ENCODE data around the gene CCDC184.

Gene CCDC184

DNA sequence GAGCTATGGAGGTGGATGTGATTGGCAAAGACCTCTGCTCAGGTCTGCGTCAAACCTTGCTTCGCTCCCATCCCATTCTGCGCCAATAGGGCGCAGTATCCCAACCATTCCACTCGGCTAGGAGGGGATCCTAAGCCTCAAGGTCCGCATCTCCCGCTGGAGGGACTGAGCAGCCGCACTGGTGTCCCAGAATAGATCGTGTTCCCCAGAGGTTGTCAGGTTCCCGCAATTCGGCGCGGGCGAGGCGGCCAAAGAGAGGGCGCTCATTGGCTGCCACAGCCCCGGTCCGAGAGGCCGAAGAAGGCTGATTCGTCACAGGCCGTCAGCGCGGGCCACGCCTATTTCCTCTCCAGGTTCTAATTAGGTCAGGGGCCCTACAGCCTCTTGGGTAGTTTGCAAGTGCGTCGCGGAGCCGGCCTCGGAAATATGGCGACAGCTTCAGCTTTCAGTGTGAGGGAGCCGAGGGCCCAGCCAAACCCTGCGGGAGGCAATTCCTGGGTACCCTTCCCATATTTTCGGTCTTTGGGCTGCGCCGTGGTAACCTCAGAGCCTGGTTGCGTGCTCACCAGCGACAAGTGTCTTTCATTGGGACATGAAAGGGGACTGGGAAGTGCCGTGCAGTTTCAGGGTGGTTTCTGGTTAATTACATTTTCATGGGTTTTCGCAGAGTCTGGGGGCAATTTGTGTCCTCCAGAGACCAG, 14.7 kb downstream of the CCDC184 start:
- TF ChIP-seq, protein P1, sequence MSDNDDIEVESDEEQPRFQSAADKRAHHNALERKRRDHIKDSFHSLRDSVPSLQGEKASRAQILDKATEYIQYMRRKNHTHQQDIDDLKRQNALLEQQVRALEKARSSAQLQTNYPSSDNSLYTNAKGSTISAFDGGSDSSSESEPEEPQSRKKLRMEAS (IDR thresholded peaks at IDR 0.05) = peak; percentile 92
- TF ChIP-seq CEBPB (IDR thresholded peaks at IDR 0.05) (0 out of 2 replicates have a peak, but pooled peaks have one; percentile 35), TAF1 (IDR thresholded peaks at IDR 0.05; ENCODE audit: low read depth) (peak; percentile 81), EP300 (IDR thresholded peaks at IDR 0.05; ENCODE audit: borderline replicate concordance) (no peak), YY1 (IDR thresholded peaks at IDR 0.05; ENCODE audit: low read depth) (peak; percentile 89), TCF12 (IDR thresholded peaks at IDR 0.05; ENCODE audit: low read depth) (peak; percentile 41; the same call in 1 of the 2 replicates), RAD21 (IDR thresholded peaks at IDR 0.05; ENCODE audit: low read depth) (no peak), TEAD4 (IDR thresholded peaks at IDR 0.05) (no peak), CREB1 (IDR thresholded peaks at IDR 0.05; ENCODE audit: low read depth) (peak; percentile 48; the same call in 1 of the 2 replicates)

DNA sequence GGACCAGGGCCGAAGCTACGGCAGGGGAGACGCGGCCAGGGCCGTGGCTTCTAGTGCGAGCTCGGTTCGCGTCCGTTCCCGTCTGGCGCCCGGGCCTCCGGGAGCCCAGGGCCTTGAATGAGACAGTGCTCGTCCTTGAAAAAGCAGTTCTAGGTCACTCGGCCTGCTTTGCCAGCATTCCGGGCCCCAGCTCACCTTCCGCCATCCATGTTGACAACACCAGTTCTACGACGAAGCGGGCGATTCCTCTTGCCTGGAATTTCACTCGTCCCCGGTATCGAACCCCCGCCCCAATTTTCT, 15.2 kb downstream of the CCDC184 start:
- TF ChIP-seq ZBTB7A (IDR thresholded peaks at IDR 0.05; ENCODE audit: low read depth) (no peak), EP300 (IDR thresholded peaks at IDR 0.05; ENCODE audit: borderline replicate concordance) (no peak), CREB1 (IDR thresholded peaks at IDR 0.05; ENCODE audit: low read depth) (no peak), EGR1 (IDR thresholded peaks at IDR 0.05) (no peak)
- TF ChIP-seq, protein P2, sequence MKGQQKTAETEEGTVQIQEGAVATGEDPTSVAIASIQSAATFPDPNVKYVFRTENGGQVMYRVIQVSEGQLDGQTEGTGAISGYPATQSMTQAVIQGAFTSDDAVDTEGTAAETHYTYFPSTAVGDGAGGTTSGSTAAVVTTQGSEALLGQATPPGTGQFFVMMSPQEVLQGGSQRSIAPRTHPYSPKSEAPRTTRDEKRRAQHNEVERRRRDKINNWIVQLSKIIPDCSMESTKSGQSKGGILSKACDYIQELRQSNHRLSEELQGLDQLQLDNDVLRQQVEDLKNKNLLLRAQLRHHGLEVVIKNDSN (IDR thresholded peaks at IDR 0.05) = no peak
- TF ChIP-seq, protein P1 (IDR thresholded peaks at IDR 0.05) = no peak
- TF ChIP-seq, protein P3, sequence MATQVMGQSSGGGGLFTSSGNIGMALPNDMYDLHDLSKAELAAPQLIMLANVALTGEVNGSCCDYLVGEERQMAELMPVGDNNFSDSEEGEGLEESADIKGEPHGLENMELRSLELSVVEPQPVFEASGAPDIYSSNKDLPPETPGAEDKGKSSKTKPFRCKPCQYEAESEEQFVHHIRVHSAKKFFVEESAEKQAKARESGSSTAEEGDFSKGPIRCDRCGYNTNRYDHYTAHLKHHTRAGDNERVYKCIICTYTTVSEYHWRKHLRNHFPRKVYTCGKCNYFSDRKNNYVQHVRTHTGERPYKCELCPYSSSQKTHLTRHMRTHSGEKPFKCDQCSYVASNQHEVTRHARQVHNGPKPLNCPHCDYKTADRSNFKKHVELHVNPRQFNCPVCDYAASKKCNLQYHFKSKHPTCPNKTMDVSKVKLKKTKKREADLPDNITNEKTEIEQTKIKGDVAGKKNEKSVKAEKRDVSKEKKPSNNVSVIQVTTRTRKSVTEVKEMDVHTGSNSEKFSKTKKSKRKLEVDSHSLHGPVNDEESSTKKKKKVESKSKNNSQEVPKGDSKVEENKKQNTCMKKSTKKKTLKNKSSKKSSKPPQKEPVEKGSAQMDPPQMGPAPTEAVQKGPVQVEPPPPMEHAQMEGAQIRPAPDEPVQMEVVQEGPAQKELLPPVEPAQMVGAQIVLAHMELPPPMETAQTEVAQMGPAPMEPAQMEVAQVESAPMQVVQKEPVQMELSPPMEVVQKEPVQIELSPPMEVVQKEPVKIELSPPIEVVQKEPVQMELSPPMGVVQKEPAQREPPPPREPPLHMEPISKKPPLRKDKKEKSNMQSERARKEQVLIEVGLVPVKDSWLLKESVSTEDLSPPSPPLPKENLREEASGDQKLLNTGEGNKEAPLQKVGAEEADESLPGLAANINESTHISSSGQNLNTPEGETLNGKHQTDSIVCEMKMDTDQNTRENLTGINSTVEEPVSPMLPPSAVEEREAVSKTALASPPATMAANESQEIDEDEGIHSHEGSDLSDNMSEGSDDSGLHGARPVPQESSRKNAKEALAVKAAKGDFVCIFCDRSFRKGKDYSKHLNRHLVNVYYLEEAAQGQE (IDR thresholded peaks at IDR 0.05; ENCODE audit: low read depth) = no peak

DNA sequence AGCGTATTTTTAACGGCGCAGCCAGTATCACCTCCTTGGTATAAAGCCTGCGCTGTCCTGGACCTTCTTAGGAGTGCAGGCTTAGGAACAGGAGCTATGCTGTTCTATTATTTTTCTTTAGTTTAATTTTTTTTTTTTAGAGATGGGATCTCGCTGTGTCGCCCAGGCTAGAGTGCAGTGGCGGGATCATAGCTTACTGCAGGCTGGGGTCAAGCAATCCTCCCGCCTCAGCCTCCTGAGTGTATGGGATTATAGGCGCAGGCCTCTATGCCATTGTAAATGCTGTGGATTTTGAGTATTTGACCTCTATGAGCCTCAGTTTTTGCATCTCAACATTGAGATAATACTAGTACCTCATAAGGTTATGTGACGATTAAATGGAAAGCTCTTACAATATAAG, 15.5 kb downstream of the CCDC184 start:
- no peak for TF ChIP-seq EGR1 (IDR thresholded peaks at IDR 0.05)
- TF ChIP-seq FOXM1 (IDR thresholded peaks at IDR 0.05; ENCODE audit: borderline replicate concordance, low read depth) = no peak
- TF ChIP-seq EP300 (IDR thresholded peaks at IDR 0.05; ENCODE audit: borderline replicate concordance) = no peak
- TF ChIP-seq CEBPB (IDR thresholded peaks at IDR 0.05) = no peak
- TF ChIP-seq RAD21 (IDR thresholded peaks at IDR 0.05; ENCODE audit: low read depth) = no peak
- TF ChIP-seq, protein P1 (IDR thresholded peaks at IDR 0.05) = no peak
- TF ChIP-seq, protein P3 (IDR thresholded peaks at IDR 0.05; ENCODE audit: low read depth) = no peak
- TF ChIP-seq TAF1 (IDR thresholded peaks at IDR 0.05; ENCODE audit: low read depth) = no peak
- TF ChIP-seq YY1 (IDR thresholded peaks at IDR 0.05; ENCODE audit: low read depth) = no peak

DNA sequence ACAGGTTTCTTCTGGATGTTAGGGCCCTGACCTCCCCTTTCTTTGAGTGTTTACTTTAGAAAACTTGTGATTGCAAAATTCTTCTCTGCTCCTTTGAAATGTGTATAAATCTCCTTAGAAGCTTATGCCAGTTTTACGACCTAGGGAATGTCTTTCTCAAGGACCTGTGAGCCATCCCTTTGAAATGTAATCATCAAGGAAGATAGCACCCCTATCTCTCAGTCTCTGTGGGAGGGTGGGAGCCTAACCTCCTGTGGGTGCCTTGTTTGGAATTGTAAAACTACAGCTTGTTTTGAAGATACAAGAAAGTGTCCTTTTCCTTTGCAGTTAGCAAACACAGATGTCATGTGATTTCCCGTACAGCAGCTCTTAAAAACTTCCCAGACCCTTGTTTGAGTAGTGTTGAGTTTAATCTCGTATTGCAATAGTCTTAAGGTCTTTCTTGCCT, 16.4 kb downstream of the CCDC184 start:
- TF ChIP-seq TCF12 (IDR thresholded peaks at IDR 0.05; ENCODE audit: low read depth) = no peak
- no peak for TF ChIP-seq TAF1 (IDR thresholded peaks at IDR 0.05; ENCODE audit: low read depth)

DNA sequence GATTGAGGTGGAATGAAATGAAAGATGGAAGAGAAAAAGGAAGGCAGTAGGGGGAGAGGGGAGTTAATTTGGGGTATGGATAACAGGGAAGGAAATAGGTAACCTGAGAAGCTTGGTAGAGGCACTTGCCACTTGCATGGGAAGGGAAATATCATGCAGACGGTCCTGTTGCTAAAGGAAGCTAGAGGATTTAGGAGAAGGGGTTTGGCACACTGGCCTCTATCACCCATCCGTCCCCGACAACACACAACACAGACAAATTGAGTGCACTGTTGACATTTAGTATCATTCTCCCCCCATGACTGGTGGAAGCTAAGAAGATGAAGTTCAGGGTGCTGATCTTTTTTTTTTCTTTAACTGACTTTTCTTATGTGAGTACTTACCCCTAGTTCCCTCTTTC, 17.6 kb downstream of the CCDC184 start:
- TF ChIP-seq EGR1 (IDR thresholded peaks at IDR 0.05) (no peak), EP300 (IDR thresholded peaks at IDR 0.05; ENCODE audit: borderline replicate concordance) (no peak), NFIC (IDR thresholded peaks at IDR 0.05) (no peak), ZBTB7A (IDR thresholded peaks at IDR 0.05; ENCODE audit: low read depth) (no peak)
- TF ChIP-seq, protein P3 (IDR thresholded peaks at IDR 0.05; ENCODE audit: low read depth) = no peak

Measured in Ishikawa (cell line).